ENCODE measurements around the gene CHTF18. TPM values are rescaled to one million over a fixed set of nuclear protein-coding genes. Genes with fewer than 3 reads are reported as not detected.

The CHTF18 gene

GRCh38 chr16:845351-845745 is 56.9 kb downstream of the CHTF18 start:
- no peak overlapping the region for H3K56ac ChIP-seq (ENCODE audit: low read length)
- H3K4ac ChIP-seq (ENCODE audit: low read depth, low read length): no peak overlapping the region
- H4K5ac ChIP-seq (ENCODE audit: low read length): no peak overlapping the region
- H3K4me3 ChIP-seq (ENCODE audit: low read length): no peak overlapping the region
- H3K27me3 ChIP-seq (ENCODE audit: insufficient read depth, low read length, poor library complexity): no peaks in the 10 kb centered on the region
- no peak overlapping the region for H3K4me2 ChIP-seq (ENCODE audit: low read length)
- no peak overlapping the region for H2AK5ac ChIP-seq (ENCODE audit: low read length)
- H3K79me1 ChIP-seq (ENCODE audit: low read length): no peaks in the 10 kb centered on the region
- H3K79me2 ChIP-seq (ENCODE audit: control insufficient read depth, insufficient read depth, low read length): no peaks in the 10 kb centered on the region
- H2BK5ac ChIP-seq (ENCODE audit: low read length): no peak overlapping the region
- H3K9ac ChIP-seq (ENCODE audit: low read length): no peak overlapping the region
- H3K36me3 ChIP-seq (ENCODE audit: control insufficient read depth, insufficient read depth, low read length): no peaks in the 10 kb centered on the region
- H2BK15ac ChIP-seq (replicated peaks; ENCODE audit: low read depth): no peak overlapping the region
- no peaks in the 10 kb centered on the region for H3K4me1 ChIP-seq (ENCODE audit: control insufficient read depth, low read depth, low read length)
- H3K23ac ChIP-seq (ENCODE audit: low read length): no peak overlapping the region
- H3K27ac ChIP-seq (ENCODE audit: low read depth, low read length): no peak overlapping the region
- H4K8ac ChIP-seq (ENCODE audit: low read depth, low read length): no peak overlapping the region
- no peak for DNase-seq
- H3K18ac ChIP-seq (ENCODE audit: low read length): no peak overlapping the region
- no peak overlapping the region for H2BK120ac ChIP-seq (ENCODE audit: low read depth, low read length)
- no CpG with 5 or more reads among the region's 26 CpGs for WGBS (ENCODE audit: extremely low coverage, insufficient coverage, low lambda C conversion rate)

GRCh38 chr16:847151-847550 is 58.7 kb downstream of the CHTF18 start:
- H4K8ac ChIP-seq (ENCODE audit: low read depth, low read length): no peak overlapping the region
- H3K36me3 ChIP-seq (ENCODE audit: control insufficient read depth, insufficient read depth, low read length): no peaks in the 10 kb centered on the region
- no peak for DNase-seq
- no peak overlapping the region for H2AK5ac ChIP-seq (ENCODE audit: low read length)
- H3K79me1 ChIP-seq (ENCODE audit: low read length): no peaks in the 10 kb centered on the region
- no peak overlapping the region for H3K56ac ChIP-seq (ENCODE audit: low read length)
- H3K27me3 ChIP-seq (ENCODE audit: insufficient read depth, low read length, poor library complexity): no peaks in the 10 kb centered on the region
- H3K4me3 ChIP-seq (ENCODE audit: low read length): no peak overlapping the region
- no peak overlapping the region for H2BK5ac ChIP-seq (ENCODE audit: low read length)
- no peak overlapping the region for H2BK15ac ChIP-seq (replicated peaks; ENCODE audit: low read depth)
- H2BK120ac ChIP-seq (ENCODE audit: low read depth, low read length): no peak overlapping the region
- H3K4ac ChIP-seq (ENCODE audit: low read depth, low read length): no peak overlapping the region
- H3K27ac ChIP-seq (ENCODE audit: low read depth, low read length): no peak overlapping the region
- H3K18ac ChIP-seq (ENCODE audit: low read length): no peak overlapping the region
- H4K5ac ChIP-seq (ENCODE audit: low read length): no peak overlapping the region
- H3K4me1 ChIP-seq (ENCODE audit: control insufficient read depth, low read depth, low read length): no peaks in the 10 kb centered on the region
- no peak overlapping the region for H3K9ac ChIP-seq (ENCODE audit: low read length)
- H3K23ac ChIP-seq (ENCODE audit: low read length): no peak overlapping the region
- H3K4me2 ChIP-seq (ENCODE audit: low read length): no peak overlapping the region
- H3K79me2 ChIP-seq (ENCODE audit: control insufficient read depth, insufficient read depth, low read length): no peaks in the 10 kb centered on the region
- WGBS (ENCODE audit: extremely low coverage, insufficient coverage, low lambda C conversion rate): no CpG with 5 or more reads among the region's 10 CpGs

Small RNA genes within 50 kb of the gene (small RNA-seq; reads per million reads assigned to genes)
- not detected for gene MIR662 (ENCODE audit: insufficient read depth)

Measured in mesendoderm (in vitro differentiated cells).